Measurements from ENCODE around the gene PDZK1. TPM values are rescaled to one million over a fixed set of nuclear protein-coding genes. Genes with fewer than 3 reads are reported as not detected.

Gene PDZK1
- total and polyA plus RNA-seq, 2 donors (not counting 3 experiments of a cell fraction or from before 2014, with no cell fraction given) = 0.03 to 0.58 TPM

- peaks cover 0 to 3% of the 10 kb centered on the region in 2 experiments for H3K36me3 ChIP-seq (ENCODE audit: control insufficient read depth in 2 of 2, extremely low read depth in 1 of 2, insufficient read depth in 2 of 2, low read length in 2 of 2)
- TF ChIP-seq MYC (IDR thresholded peaks at IDR 0.05; ENCODE audit: low read depth, low read length) = no peak
- no peak for TF ChIP-seq MAX (IDR thresholded peaks at IDR 0.05; ENCODE audit: insufficient read depth, insufficient read length)
- no peak for TF ChIP-seq FOS (IDR thresholded peaks at IDR 0.05; ENCODE audit: borderline replicate concordance, insufficient read depth, low read length)
- no peak for TF ChIP-seq CTCF (IDR thresholded peaks at IDR 0.05; ENCODE audit: extremely low read depth in 1 of 2, insufficient read depth in 1 of 2, low read depth in 1 of 2, low read length in 2 of 2)
- TF ChIP-seq POLR2AphosphoS5 (IDR thresholded peaks at IDR 0.05; ENCODE audit: insufficient read depth, low read depth, low read length) = no peak
- no peak for TF ChIP-seq POLR2A (IDR thresholded peaks at IDR 0.05; ENCODE audit: low read depth, low read length)
- no peak for TF ChIP-seq EZH2 (IDR thresholded peaks at IDR 0.05; ENCODE audit: borderline replicate concordance, low read depth, low read length, severe bottlenecking)
- no peak for TF ChIP-seq JUN (IDR thresholded peaks at IDR 0.05; ENCODE audit: borderline replicate concordance, insufficient read depth, insufficient read length, low read depth)
- TF ChIP-seq GATA2 (IDR thresholded peaks at IDR 0.05; ENCODE audit: insufficient read depth, insufficient read length, low read depth, low read length) = no peak
- dilution Hi-C loops (cut with MboI; ENCODE audit: extremely low pct_ligation_motif_present, low sequenced_read_pairs) (no loop called here), intact Hi-C loops (cut with micrococcal nuclease) (no loop called here)
- FAIRE-seq (no peak), DNase-seq (ENCODE audit: low read depth, low spot score) (no peak)
- H3K79me2 ChIP-seq (ENCODE audit: control insufficient read depth, insufficient read depth, low read length) = no peaks in the 10 kb centered on the region
- ChIA-PET POLR2A (no interaction called here), CTCF (no interaction called here)
- H3K9me3 ChIP-seq (replicated peaks; ENCODE audit: control insufficient read depth, insufficient read depth, low read length) = no peaks in the 10 kb centered on the region
- H3K9ac ChIP-seq (replicated peaks; ENCODE audit: extremely low read depth, insufficient read depth, low read length) = no peak overlapping the region
- H3K4me1 ChIP-seq (ENCODE audit: control insufficient read depth, extremely low read depth, insufficient read depth, low read length) = peaks cover 3% of the 10 kb centered on the region
- no TSS peak for BruUV-seq (replicated peaks)
- no peak overlapping the region for H2AFZ ChIP-seq (ENCODE audit: low read depth, low read length)
- no peak overlapping the region for H3K27ac ChIP-seq (ENCODE audit: insufficient read depth, low read depth, low read length)
- no peaks in the 10 kb centered on the region for H3K9me1 ChIP-seq (replicated peaks; ENCODE audit: control insufficient read depth, extremely low read depth, insufficient read depth, low read length)
- no peaks in the 10 kb centered on the region for H4K20me1 ChIP-seq (replicated peaks; ENCODE audit: control insufficient read depth, extremely low read depth, insufficient read depth, low read length)
- H3K27me3 ChIP-seq (ENCODE audit: control insufficient read depth in 2 of 2, insufficient read depth in 2 of 2, low read length in 2 of 2) = no peaks in the 10 kb centered on the region
- no peak overlapping the region for H3K4me2 ChIP-seq (ENCODE audit: insufficient read depth, low read length)
- no peak overlapping the region for H3K4me3 ChIP-seq (replicated peaks in 1 of 3; ENCODE audit: insufficient read depth in 1 of 3, low read depth in 1 of 3, low read length in 3 of 3)
Observed at GRCh38 chr1:145730900-145731299, 23.7 kb upstream of the PDZK1 start.

Data from endothelial cell of umbilical vein (primary cell).